PFSK-1 (cell line): Measurements from ENCODE around the gene MUC20.

Experiments
- FOXP2 ChIP-seq: optimal IDR thresholded peaks from 2 replicates; pipeline ENCODE3; 2011; ENCODE audit warnings: borderline replicate concordance, control low read depth, inconsistent platforms; ENCODE audit not compliant: insufficient read depth; ENCODE audit errors: extremely low read length, extremely low read depth
- POLR2AphosphoS5 ChIP-seq: IDR thresholded peaks from 2 replicates; pipeline ENCODE4 v1.6.1; 2012; ENCODE audit warnings: low read depth, mild to moderate bottlenecking, control low read depth, low read length, moderate library complexity
- SIN3A ChIP-seq: IDR thresholded peaks from 2 replicates; pipeline ENCODE4 v1.6.1; 2012; ENCODE audit warnings: mild to moderate bottlenecking, low read length, moderate library complexity, borderline replicate concordance; ENCODE audit not compliant: insufficient read depth
- TAF1 ChIP-seq: IDR thresholded peaks from 2 replicates; pipeline ENCODE4 v1.6.1; 2012; ENCODE audit warnings: low read length, control low read depth, borderline replicate concordance; ENCODE audit not compliant: insufficient read depth
- TF ChIP-seq, protein P1 (sequence below), 2 experiments: IDR thresholded peaks; 2 replicates each; pipeline versions ENCODE4 v1.6.1 to v1.8.0; 2011 to 2012; ENCODE audit warnings: low read depth in 2 of 2, low read length in 2 of 2, control low read depth in 1 of 2, inconsistent platforms in 1 of 2, mild to moderate bottlenecking in 1 of 2, moderate library complexity in 1 of 2; ENCODE audit not compliant: insufficient read depth in 1 of 2

The MUC20 gene

DNA sequence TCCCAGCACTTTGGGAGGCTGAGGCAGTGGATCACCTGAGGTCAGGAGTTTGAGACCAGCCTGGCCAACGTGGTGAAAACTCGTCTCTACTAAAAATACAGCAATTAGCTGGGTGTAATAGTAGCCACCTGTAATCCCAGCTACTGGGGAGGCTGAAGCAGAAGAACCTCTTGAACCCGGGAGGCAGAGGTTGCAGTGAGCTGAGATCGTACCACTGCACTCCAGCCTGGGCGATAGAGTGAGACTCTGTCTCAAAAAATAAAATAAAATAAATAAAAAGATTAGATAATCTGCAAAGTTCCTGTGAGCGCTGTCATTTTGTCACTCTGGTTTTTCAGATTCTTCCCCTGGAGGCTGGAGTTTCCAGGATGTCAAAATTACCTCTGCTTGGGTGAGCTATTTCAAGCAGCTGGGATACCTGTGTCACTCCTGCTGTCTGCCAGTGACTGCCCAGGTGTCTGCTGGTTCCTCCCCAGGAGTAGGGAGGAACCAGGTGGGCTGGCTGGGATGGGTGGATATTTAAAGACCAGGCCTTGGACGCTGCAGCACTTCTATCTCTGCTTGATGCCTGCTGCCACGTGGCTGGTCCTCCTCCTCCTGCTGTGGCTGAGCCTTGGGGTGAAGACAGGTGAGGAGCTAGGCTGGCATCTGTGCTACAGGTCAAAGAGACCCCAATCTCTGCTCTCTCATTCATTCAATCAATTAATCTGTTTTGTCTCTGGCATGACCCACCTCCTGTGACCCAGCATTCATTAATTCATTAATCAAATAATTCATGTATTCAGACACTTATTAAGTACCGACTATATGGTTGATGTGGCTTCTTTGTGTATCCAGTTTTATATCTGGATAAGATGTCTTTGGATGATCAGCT is 19.5 kb upstream of the MUC20 start:
- TF ChIP-seq FOXP2 (no peak), TAF1 (no peak), SIN3A (no peak), POLR2AphosphoS5 (no peak)
- TF ChIP-seq, protein P1, sequence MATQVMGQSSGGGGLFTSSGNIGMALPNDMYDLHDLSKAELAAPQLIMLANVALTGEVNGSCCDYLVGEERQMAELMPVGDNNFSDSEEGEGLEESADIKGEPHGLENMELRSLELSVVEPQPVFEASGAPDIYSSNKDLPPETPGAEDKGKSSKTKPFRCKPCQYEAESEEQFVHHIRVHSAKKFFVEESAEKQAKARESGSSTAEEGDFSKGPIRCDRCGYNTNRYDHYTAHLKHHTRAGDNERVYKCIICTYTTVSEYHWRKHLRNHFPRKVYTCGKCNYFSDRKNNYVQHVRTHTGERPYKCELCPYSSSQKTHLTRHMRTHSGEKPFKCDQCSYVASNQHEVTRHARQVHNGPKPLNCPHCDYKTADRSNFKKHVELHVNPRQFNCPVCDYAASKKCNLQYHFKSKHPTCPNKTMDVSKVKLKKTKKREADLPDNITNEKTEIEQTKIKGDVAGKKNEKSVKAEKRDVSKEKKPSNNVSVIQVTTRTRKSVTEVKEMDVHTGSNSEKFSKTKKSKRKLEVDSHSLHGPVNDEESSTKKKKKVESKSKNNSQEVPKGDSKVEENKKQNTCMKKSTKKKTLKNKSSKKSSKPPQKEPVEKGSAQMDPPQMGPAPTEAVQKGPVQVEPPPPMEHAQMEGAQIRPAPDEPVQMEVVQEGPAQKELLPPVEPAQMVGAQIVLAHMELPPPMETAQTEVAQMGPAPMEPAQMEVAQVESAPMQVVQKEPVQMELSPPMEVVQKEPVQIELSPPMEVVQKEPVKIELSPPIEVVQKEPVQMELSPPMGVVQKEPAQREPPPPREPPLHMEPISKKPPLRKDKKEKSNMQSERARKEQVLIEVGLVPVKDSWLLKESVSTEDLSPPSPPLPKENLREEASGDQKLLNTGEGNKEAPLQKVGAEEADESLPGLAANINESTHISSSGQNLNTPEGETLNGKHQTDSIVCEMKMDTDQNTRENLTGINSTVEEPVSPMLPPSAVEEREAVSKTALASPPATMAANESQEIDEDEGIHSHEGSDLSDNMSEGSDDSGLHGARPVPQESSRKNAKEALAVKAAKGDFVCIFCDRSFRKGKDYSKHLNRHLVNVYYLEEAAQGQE (IDR thresholded peaks at IDR 0.05; ENCODE audit: insufficient read depth in 1 of 2, low read depth in 2 of 2, low read length in 2 of 2) = no peak

DNA sequence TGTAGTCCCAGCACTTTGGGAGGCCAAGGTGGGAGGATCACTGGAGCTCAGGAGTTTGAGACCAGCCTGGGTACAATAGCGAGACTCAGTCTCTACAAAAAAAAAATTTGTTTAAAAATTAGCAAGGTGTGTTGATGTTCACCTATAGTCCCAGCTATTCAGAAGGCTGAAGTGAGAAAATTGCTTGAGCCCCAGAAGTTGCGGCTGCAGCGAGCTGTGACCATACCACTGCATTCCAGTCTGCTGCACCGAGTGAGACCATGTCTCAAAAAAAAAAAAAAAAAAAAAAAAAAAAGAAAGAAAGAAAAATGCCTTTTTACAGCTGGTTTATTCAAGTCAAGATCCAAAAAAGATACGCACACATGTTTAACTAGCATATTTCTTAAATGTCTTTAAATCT is 17.0 kb upstream of the MUC20 start:
- no peak for TF ChIP-seq TAF1
- no peak for TF ChIP-seq SIN3A
- no peak for TF ChIP-seq POLR2AphosphoS5
- no peak for TF ChIP-seq FOXP2
- TF ChIP-seq, protein P1 (IDR thresholded peaks at IDR 0.05; ENCODE audit: insufficient read depth in 1 of 2, low read depth in 2 of 2, low read length in 2 of 2) = no peak

DNA sequence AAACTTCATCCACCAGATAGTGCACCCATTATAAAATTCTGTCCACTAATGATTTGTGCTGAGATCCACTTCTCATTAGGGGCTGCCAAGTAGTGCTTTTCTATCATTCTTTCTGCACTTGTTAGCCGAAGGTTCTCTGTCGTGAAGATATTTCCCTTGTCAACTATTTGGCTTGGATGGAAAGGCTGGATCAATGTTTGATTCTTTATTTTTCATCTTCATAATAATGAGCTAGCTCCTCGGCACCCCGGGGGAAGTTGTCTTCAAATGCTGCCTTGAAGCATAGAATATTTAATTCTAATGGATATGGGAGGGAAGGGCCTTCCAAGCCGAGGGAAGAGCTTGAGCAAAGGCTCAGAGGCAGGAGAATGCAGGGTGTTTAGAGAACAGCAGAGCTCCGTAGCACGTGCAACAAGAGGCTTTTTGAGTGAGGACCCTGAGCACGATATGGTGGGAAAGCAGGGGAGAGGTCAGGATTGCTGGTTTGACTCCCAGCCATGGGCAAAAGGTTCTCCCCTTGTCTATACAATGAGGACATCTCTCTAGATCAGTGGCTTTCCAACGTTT is 16.3 kb upstream of the MUC20 start:
- TF ChIP-seq TAF1 (no peak), POLR2AphosphoS5 (no peak), FOXP2 (no peak), SIN3A (no peak)
- TF ChIP-seq, protein P1 (IDR thresholded peaks at IDR 0.05; ENCODE audit: insufficient read depth in 1 of 2, low read depth in 2 of 2, low read length in 2 of 2) = no peak

DNA sequence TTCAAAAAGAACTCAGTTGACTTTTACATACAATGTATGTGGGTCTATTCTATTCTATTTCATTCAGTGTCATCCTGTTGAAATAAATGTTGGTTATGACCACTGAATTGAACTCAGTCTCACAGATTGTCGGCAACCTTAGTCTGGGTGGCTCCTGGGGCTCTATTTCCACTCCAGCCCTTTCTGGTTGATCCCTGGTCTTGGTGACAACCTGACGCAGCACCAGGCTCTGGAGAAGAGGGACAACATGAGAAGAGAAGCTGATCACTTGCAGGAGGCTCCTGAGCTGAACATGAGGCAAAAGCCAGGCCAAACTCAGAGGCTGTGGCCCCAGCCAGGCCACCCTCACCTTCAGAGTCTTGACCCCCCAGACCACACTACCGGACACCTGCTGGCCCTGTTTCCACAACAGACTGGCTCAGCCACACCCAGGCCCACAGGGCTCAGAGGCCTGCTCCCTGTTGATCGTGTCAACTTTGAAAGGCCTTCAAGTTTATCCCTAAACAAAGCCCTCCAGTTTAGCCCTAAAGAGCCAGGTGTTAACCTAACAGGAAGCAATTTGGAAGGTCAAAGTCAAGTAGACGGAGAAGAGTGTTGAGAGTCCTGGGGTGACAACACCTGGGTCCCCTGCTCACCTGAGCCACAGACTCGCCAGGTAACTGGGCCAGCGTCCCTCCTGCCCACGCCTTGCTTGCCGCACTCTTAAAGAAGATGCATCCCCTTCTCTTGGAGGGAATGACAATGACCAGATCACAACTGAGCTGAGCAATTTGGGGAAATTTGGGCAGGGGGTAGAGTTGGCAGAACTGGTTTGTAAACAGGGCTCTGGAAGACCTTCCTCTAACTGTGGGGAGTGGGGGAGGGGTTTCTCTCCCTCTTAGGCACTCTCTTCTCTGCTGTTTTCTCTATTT is 15.4 kb upstream of the MUC20 start:
- TF ChIP-seq FOXP2 = no peak
- TF ChIP-seq, protein P1 (IDR thresholded peaks at IDR 0.05; ENCODE audit: insufficient read depth in 1 of 2, low read depth in 2 of 2, low read length in 2 of 2) = no peak
- no peak for TF ChIP-seq TAF1
- no peak for TF ChIP-seq SIN3A
- no peak for TF ChIP-seq POLR2AphosphoS5
